HepG2 (cell line): ENCODE data around the gene APBB2. TPM values are rescaled to one million over a fixed set of nuclear protein-coding genes. Genes with fewer than 3 reads are reported as not detected.

ENCODE experiments used
- ADNP ChIP-seq: sonication (generic); formaldehyde crosslinking; IDR thresholded peaks from 2 replicates; pipeline ENCODE4 v1.4.0; 2020; ENCODE audit warnings: missing genetic modification reagents
- HDAC1 ChIP-seq: sonication (generic); formaldehyde crosslinking; IDR thresholded peaks from 2 replicates; pipeline ENCODE4 v1.5.1; 2020; ENCODE audit warnings: mild to moderate bottlenecking, missing genetic modification reagents
- HOXA9 ChIP-seq: sonication (generic); formaldehyde crosslinking; IDR thresholded peaks from 2 replicates; pipeline ENCODE4 v1.8.1; 2022; ENCODE audit warnings: missing genetic modification reagents, mild to moderate bottlenecking, moderate library complexity, borderline replicate concordance
- MED1 ChIP-seq: sonication (generic); formaldehyde crosslinking; IDR thresholded peaks from 2 replicates; pipeline ENCODE4 v1.4.0; 2020; ENCODE audit warnings: missing genetic modification reagents
- ZBTB46 ChIP-seq: sonication (generic); formaldehyde crosslinking; IDR thresholded peaks from 2 replicates; pipeline ENCODE4 v1.4.0; 2020; ENCODE audit warnings: mild to moderate bottlenecking, missing genetic modification reagents, borderline replicate concordance
- ZHX1 ChIP-seq: sonication (generic); formaldehyde crosslinking; IDR thresholded peaks from 2 replicates; pipeline ENCODE4 v1.8.1; 2022; ENCODE audit warnings: low read depth, mild to moderate bottlenecking, missing genetic modification reagents
- ZMYM4 ChIP-seq: sonication (generic); formaldehyde crosslinking; IDR thresholded peaks from 2 replicates; pipeline ENCODE4 v1.8.1; 2023; ENCODE audit warnings: mild to moderate bottlenecking, missing genetic modification reagents
- ZNF331 ChIP-seq: sonication (generic); formaldehyde crosslinking; IDR thresholded peaks from 2 replicates; pipeline ENCODE4 v1.4.0; 2020; ENCODE audit warnings: missing genetic modification reagents
- polyA plus RNA-seq, 8 experiments: library from polyadenylated mRNA; depleted of rRNA in 3 of 8; stranded (reverse) in 7 of 8; unstranded in 1 of 8; fragments of >200 nt; fragmentation: Illumina TruSeq in 4 of 8; extraction: Trizol in 4 of 8; gene quantifications; 2 replicates each; pipeline versions ENCODE4 v1.2.1 to v1.2.3, GENCODE V29; 2011 to 2016; ENCODE audit warnings: low read depth in 4 of 8, missing spikeins in 1 of 8, mixed read lengths in 1 of 8; ENCODE audit not compliant: insufficient read depth in 1 of 8
- total RNA-seq, 5 experiments: library from RNA; depleted of rRNA; stranded (reverse); fragments of >200 nt; fragmentation: Illumina TruSeq; extraction: Trizol; gene quantifications; 2 replicates each; pipeline ENCODE4 v1.2.3, GENCODE V29; 2016; ENCODE audit warnings: low read depth in 1 of 5
- TF ChIP-seq, protein P1 (sequence below), 2 experiments: sonication (generic) in 1 of 2; formaldehyde crosslinking in 1 of 2; IDR thresholded peaks; 2 replicates each; pipeline versions ENCODE4 v1.4.0 to v1.6.1; 2016 to 2020; ENCODE audit warnings: borderline replicate concordance in 1 of 2, low read depth in 1 of 2, mild to moderate bottlenecking in 1 of 2, missing genetic modification reagents in 1 of 2

APBB2 gene
- total and polyA plus RNA-seq, 2 of the 13 experiments (the other 11 are each of a cell fraction or from before 2014, with no cell fraction given): 11.7 to 17.0 TPM

GRCh38 chr4:40915318-40916217 lies 298.8 kb downstream of the APBB2 start (continued):
- TF ChIP-seq, protein P1, sequence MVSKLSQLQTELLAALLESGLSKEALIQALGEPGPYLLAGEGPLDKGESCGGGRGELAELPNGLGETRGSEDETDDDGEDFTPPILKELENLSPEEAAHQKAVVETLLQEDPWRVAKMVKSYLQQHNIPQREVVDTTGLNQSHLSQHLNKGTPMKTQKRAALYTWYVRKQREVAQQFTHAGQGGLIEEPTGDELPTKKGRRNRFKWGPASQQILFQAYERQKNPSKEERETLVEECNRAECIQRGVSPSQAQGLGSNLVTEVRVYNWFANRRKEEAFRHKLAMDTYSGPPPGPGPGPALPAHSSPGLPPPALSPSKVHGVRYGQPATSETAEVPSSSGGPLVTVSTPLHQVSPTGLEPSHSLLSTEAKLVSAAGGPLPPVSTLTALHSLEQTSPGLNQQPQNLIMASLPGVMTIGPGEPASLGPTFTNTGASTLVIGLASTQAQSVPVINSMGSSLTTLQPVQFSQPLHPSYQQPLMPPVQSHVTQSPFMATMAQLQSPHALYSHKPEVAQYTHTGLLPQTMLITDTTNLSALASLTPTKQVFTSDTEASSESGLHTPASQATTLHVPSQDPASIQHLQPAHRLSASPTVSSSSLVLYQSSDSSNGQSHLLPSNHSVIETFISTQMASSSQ (IDR thresholded peaks at IDR 0.05; ENCODE audit: low read depth): no peak
- TF ChIP-seq, protein P1 (CRISPR knock-in tag; IDR thresholded peaks at IDR 0.05; ENCODE audit: borderline replicate concordance): no peak
- TF ChIP-seq MED1 (CRISPR knock-in tag) (no peak), ZBTB46 (CRISPR knock-in tag) (no peak), ZMYM4 (CRISPR knock-in tag) (no peak), ZHX1 (CRISPR knock-in tag) (no peak), HDAC1 (CRISPR knock-in tag) (no peak), HOXA9 (CRISPR knock-in tag) (no peak), ADNP (CRISPR knock-in tag) (no peak), ZNF331 (no peak)
- TF ChIP-seq, all 625 proteins: peak for 0
